ENCODE results near the gene MAN1C1. TPM values are rescaled to one million over a fixed set of nuclear protein-coding genes. Genes with fewer than 3 reads are reported as not detected.

The MAN1C1 gene
- polyA plus RNA-seq, 1 donor from 2014 or later = 1.3 TPM

GRCh38 chr1:25692560-25692959, 76.0 kb downstream of the MAN1C1 start:
- Histone ChIP-seq H3K4me2 (ENCODE audit: low read length) (no peak overlapping the region), H3K9me2 (ENCODE audit: insufficient read depth, low read length) (no peaks in the 10 kb centered on the region), H3K4me3 (ENCODE audit: low read length) (no peak overlapping the region), H3K27me3 (ENCODE audit: insufficient read depth, low read depth, low read length) (no peaks in the 10 kb centered on the region), H3K36me3 (ENCODE audit: insufficient read depth, low read length) (no peaks in the 10 kb centered on the region), H3K27ac (ENCODE audit: low read length) (no peak overlapping the region), H3K9me3 (ENCODE audit: low read length) (no peaks in the 10 kb centered on the region), H3F3A (ENCODE audit: insufficient read depth, low read length, poor library complexity, severe bottlenecking) (no peaks in the 10 kb centered on the region), H3K9ac (ENCODE audit: low read length) (no peak overlapping the region), H4K20me1 (ENCODE audit: insufficient read depth) (no peaks in the 10 kb centered on the region), H3K79me2 (replicated peaks; ENCODE audit: insufficient read depth, low read length) (no peaks in the 10 kb centered on the region), H2AFZ (ENCODE audit: low read depth, low read length) (no peak overlapping the region)
- TF ChIP-seq EZH2 (IDR thresholded peaks at IDR 0.05; ENCODE audit: borderline replicate concordance, insufficient read depth, low read length, poor library complexity, severe bottlenecking) (no peak), SMC3 (conservative IDR thresholded peaks at IDR 0.05; ENCODE audit: poor library complexity) (no peak), POLR2AphosphoS5 (IDR thresholded peaks at IDR 0.05) (no peak), REST (IDR thresholded peaks at IDR 0.05; ENCODE audit: borderline replicate concordance) (no peak), RAD21 (conservative IDR thresholded peaks at IDR 0.05) (no peak), MXI1 (conservative IDR thresholded peaks at IDR 0.05; ENCODE audit: poor library complexity, severe bottlenecking) (no peak), CTCF (IDR thresholded peaks at IDR 0.05; ENCODE audit: poor library complexity, severe bottlenecking) (no peak), TAF1 (IDR thresholded peaks at IDR 0.05; ENCODE audit: low read depth) (no peak), EP300 (conservative IDR thresholded peaks at IDR 0.05; ENCODE audit: poor library complexity, severe bottlenecking) (no peak)

- Histone ChIP-seq H3K79me2 (replicated peaks; ENCODE audit: insufficient read depth, low read length) (no peaks in the 10 kb centered on the region), H3K4me2 (ENCODE audit: low read length) (no peak overlapping the region), H2AFZ (ENCODE audit: low read depth, low read length) (no peak overlapping the region), H3K36me3 (ENCODE audit: insufficient read depth, low read length) (no peaks in the 10 kb centered on the region), H3K27ac (ENCODE audit: low read length) (no peak overlapping the region), H3K27me3 (ENCODE audit: insufficient read depth, low read depth, low read length) (no peaks in the 10 kb centered on the region), H3F3A (ENCODE audit: insufficient read depth, low read length, poor library complexity, severe bottlenecking) (no peaks in the 10 kb centered on the region), H4K20me1 (ENCODE audit: insufficient read depth) (no peaks in the 10 kb centered on the region), H3K9me2 (ENCODE audit: insufficient read depth, low read length) (no peaks in the 10 kb centered on the region), H3K9me3 (ENCODE audit: low read length) (no peaks in the 10 kb centered on the region), H3K9ac (ENCODE audit: low read length) (no peak overlapping the region), H3K4me3 (ENCODE audit: low read length) (no peak overlapping the region)
- no peak for TF ChIP-seq SMC3 (conservative IDR thresholded peaks at IDR 0.05; ENCODE audit: poor library complexity)
- TF ChIP-seq RAD21 (conservative IDR thresholded peaks at IDR 0.05) = no peak
- no peak for TF ChIP-seq MXI1 (conservative IDR thresholded peaks at IDR 0.05; ENCODE audit: poor library complexity, severe bottlenecking)
- no peak for TF ChIP-seq REST (IDR thresholded peaks at IDR 0.05; ENCODE audit: borderline replicate concordance)
- no peak for TF ChIP-seq EP300 (conservative IDR thresholded peaks at IDR 0.05; ENCODE audit: poor library complexity, severe bottlenecking)
- TF ChIP-seq TAF1 (IDR thresholded peaks at IDR 0.05; ENCODE audit: low read depth) = no peak
- TF ChIP-seq EZH2 (IDR thresholded peaks at IDR 0.05; ENCODE audit: borderline replicate concordance, insufficient read depth, low read length, poor library complexity, severe bottlenecking) = no peak
- TF ChIP-seq CTCF (IDR thresholded peaks at IDR 0.05; ENCODE audit: poor library complexity, severe bottlenecking) = no peak
- TF ChIP-seq POLR2AphosphoS5 (IDR thresholded peaks at IDR 0.05) = no peak
Observed at GRCh38 chr1:25694167-25695007, 77.8 kb downstream of the MAN1C1 start.
